KMS-11 (cell line): ENCODE data around the gene HOXA4.

Experiments used
- H2AFZ ChIP-seq: fragments of 200-600 bp; sonication (generic); 2 replicates; pipeline ENCODE4 v1.6.1; 2016; ENCODE audit warnings: antibody characterized with exemption, mixed run types, low read depth
- H3K27ac ChIP-seq: fragments of 200-600 bp; sonication (generic); 2 replicates; pipeline ENCODE4 v1.6.1; 2016; ENCODE audit warnings: mild to moderate bottlenecking, mixed run types
- H3K27me3 ChIP-seq: fragments of 200-600 bp; sonication (generic); 2 replicates; pipeline ENCODE4 v1.6.1; 2017; ENCODE audit warnings: mild to moderate bottlenecking, low read depth, mixed run types, moderate library complexity; ENCODE audit not compliant: insufficient read depth
- H3K36me3 ChIP-seq: fragments of 200-600 bp; sonication (generic); 2 replicates; pipeline ENCODE4 v1.6.1; 2017; ENCODE audit warnings: mild to moderate bottlenecking, mixed run types; ENCODE audit not compliant: insufficient read depth
- H3K4me1 ChIP-seq: fragments of 200-600 bp; sonication (generic); 2 replicates; pipeline ENCODE4 v1.6.1; 2016; ENCODE audit warnings: mild to moderate bottlenecking, low read depth, mixed run types; ENCODE audit not compliant: poor library complexity, severe bottlenecking
- H3K4me2 ChIP-seq: fragments of 200-600 bp; sonication (generic); 2 replicates; pipeline ENCODE4 v1.7.0; 2016; ENCODE audit warnings: mild to moderate bottlenecking, mixed run types
- H3K4me3 ChIP-seq: fragments of 200-600 bp; sonication (generic); IDR thresholded peaks from 2 replicates; pipeline ENCODE4 v1.6.1; 2017; ENCODE audit warnings: low read depth, low read length, mixed read lengths; ENCODE audit not compliant: insufficient read depth
- H3K79me2 ChIP-seq: fragments of 200-600 bp; sonication (generic); 2 replicates; pipeline ENCODE4 v1.6.1; 2016; ENCODE audit warnings: low read depth, mixed run types; ENCODE audit not compliant: insufficient read depth
- H3K9ac ChIP-seq: fragments of 200-600 bp; sonication (generic); 2 replicates; pipeline ENCODE4 v1.6.1; 2016; ENCODE audit warnings: mild to moderate bottlenecking, mixed run types
- H4K20me1 ChIP-seq: fragments of 200-600 bp; sonication (generic); 2 replicates; pipeline ENCODE4 v1.6.1; 2016; ENCODE audit warnings: mild to moderate bottlenecking, mixed run types; ENCODE audit not compliant: insufficient read depth
- TF ChIP-seq, protein P1 (sequence below): fragments of 200-600 bp; sonication (generic); conservative IDR thresholded peaks from 2 replicates; pipeline ENCODE4 v1.6.1; 2017; ENCODE audit warnings: low read depth, mild to moderate bottlenecking, antibody characterized with exemption, low read length, moderate library complexity, mixed read lengths

HOXA4 gene

DNA sequence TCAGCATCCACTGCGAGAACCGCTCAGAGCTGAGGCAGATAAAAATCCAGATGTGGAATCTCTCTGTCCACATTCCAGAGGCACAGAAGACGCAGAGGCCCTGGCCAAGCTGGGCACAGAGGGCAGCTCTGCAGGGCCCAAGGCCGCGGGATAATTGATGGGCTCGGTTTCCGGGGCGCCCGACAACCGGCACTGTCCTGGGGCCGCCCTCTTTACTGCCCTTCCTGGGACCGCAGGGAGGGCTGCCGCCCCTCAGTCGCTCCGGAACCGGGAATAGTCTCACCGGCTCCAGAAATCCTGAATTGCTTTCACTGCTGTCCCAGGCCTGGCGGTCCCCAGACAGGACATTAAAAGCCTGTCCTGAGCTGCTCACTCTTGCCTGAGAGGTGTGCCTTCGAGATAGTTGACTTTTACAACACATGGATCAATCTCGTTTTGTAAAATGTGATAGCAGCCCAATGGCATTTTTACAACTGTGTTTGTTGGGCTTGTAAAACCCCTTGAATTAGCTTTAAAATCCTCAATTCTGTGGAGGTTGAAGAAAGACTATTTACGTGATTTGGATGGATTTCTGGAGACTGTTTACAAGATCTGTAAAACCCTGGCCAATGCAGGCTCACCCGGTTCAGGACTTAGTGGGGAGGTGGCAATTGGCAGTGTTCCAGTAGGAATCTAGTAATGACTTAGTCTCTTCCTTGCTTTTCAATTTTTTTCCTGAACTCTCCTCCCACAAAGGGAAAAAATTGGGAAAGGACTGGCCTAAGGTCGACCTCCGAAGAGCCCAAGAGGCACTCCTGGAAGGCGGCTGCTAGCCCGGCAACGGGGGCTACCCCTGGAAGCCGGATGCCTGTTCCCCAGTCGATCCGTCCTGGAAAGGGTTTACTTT lies 18.4 kb upstream of the HOXA4 start:
- H2AFZ ChIP-seq = no peak overlapping the region
- no peak overlapping the region for H3K9ac ChIP-seq

DNA sequence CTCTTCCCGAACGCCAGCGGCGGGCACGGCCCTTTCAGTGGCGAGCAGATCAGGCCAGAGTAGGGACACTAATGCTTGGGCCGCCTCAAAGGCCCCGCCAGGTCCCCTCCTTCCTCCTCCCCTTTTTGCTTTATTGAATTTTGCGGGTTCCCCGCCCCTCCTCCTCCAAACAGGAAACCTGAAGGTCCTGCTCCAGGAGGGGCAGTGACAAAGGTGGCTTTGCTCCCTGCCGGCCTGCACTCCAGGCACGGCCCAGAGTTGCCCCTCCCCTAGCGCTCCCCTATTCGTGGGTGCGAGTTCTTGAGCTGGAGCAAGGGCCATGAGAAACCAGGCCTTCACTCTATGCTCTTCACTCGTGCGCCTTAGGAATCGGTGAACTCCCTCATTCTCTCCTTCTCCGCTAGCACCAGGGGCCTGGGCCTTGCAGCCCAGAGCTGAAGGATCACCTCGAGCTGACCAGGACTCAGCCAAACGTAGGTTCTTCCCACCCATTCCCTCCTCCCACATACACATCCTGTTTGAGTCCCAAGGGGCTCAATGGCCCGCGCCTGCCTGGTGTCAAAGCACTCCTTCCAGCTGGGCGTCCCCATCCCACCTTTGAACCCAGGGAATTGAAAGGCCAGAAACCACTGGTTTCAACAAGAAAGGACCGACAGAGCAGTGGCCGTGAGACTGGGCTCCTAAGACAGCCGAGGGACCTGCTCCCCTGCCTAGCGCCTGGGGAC lies 17.6 kb upstream of the HOXA4 start:
- Histone ChIP-seq H3K36me3 (no peaks in the 10 kb centered on the region), H3K27ac (no peak overlapping the region), H3K27me3 (no peaks in the 10 kb centered on the region), H4K20me1 (no peaks in the 10 kb centered on the region), H2AFZ (no peak overlapping the region), H3K4me1 (peaks cover 7% of the 10 kb centered on the region), H3K9ac (no peak overlapping the region), H3K4me3 (no peak overlapping the region), H3K79me2 (no peaks in the 10 kb centered on the region), H3K4me2 (no peak overlapping the region)
- TF ChIP-seq, protein P1, sequence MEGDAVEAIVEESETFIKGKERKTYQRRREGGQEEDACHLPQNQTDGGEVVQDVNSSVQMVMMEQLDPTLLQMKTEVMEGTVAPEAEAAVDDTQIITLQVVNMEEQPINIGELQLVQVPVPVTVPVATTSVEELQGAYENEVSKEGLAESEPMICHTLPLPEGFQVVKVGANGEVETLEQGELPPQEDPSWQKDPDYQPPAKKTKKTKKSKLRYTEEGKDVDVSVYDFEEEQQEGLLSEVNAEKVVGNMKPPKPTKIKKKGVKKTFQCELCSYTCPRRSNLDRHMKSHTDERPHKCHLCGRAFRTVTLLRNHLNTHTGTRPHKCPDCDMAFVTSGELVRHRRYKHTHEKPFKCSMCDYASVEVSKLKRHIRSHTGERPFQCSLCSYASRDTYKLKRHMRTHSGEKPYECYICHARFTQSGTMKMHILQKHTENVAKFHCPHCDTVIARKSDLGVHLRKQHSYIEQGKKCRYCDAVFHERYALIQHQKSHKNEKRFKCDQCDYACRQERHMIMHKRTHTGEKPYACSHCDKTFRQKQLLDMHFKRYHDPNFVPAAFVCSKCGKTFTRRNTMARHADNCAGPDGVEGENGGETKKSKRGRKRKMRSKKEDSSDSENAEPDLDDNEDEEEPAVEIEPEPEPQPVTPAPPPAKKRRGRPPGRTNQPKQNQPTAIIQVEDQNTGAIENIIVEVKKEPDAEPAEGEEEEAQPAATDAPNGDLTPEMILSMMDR = no peak

More for the DNA sequence above, 18.4 kb upstream of the HOXA4 start:
- no peak overlapping the region for H3K4me3 ChIP-seq
- H4K20me1 ChIP-seq = no peaks in the 10 kb centered on the region
- no peaks in the 10 kb centered on the region for H3K27me3 ChIP-seq
- no peak overlapping the region for H3K27ac ChIP-seq
- no peaks in the 10 kb centered on the region for H3K79me2 ChIP-seq
- TF ChIP-seq, protein P1 = no peak
- no peaks in the 10 kb centered on the region for H3K36me3 ChIP-seq
- peaks cover 7% of the 10 kb centered on the region for H3K4me1 ChIP-seq
- H3K4me2 ChIP-seq = peak overlapping the region; percentile 94; the same call in 1 of the 2 replicates

DNA sequence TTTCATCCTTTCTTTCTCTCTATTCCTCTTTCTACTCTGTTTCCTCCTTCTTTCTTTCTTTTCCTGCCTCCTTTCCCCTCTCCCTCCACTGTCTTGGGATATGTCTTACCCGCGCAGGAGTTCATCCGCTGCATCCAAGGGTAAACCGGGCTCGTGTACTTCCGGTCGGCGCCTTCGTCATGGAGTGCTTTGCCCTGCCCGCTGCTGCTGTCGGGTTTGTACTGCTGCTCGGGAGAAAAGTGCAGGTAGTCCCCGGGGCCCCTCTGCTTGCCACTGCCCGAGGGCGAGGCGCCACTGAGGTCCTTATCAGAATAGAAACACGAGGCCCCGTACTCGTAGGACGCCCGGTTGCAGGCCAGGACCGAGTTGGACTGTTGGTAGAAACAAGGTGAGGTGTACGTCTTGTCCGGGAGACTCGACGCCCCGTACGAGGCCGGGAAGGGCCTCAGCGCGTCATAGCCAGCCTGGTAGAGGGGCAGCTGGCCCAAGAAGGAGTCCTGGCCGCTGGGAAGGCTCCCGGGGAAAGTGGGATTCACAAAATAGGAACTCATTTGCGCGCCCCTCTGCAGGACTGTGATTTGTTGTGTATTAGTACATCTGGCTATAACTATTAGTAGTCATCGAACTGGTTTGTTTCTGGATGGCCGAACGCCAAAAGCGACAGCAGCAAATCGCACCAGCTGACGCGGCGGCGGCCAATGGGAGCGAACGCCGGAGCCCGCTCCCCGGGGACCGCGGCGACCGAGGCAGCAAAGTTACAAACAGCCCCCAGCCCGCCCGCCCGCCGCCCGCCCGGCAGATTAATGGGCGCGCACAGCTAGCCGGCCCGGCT lies 16.9 kb upstream of the HOXA4 start, which contains the start of gene HOXA6:
TSS of gene HOXA6 (minus strand) at position 576 of the 832 bp plus-strand sequence. CDS start at position 551, 25 bp downstream.
- no peaks in the 10 kb centered on the region for H3K27me3 ChIP-seq
- H3K4me3 ChIP-seq = no peak within 1 kb of the TSS
- H3K9ac ChIP-seq = no peak within 1 kb of the TSS
- TF ChIP-seq, protein P1 = no peak
- H3K4me2 ChIP-seq = no peak within 1 kb of the TSS
- H3K27ac ChIP-seq = no peak within 1 kb of the TSS
- no peak within 1 kb of the TSS for H2AFZ ChIP-seq
- no peaks in the 10 kb centered on the region for H4K20me1 ChIP-seq
- H3K36me3 ChIP-seq = no peaks in the 10 kb centered on the region
- peaks cover 7% of the 10 kb centered on the region for H3K4me1 ChIP-seq
- H3K79me2 ChIP-seq = no peaks in the 10 kb centered on the region

DNA sequence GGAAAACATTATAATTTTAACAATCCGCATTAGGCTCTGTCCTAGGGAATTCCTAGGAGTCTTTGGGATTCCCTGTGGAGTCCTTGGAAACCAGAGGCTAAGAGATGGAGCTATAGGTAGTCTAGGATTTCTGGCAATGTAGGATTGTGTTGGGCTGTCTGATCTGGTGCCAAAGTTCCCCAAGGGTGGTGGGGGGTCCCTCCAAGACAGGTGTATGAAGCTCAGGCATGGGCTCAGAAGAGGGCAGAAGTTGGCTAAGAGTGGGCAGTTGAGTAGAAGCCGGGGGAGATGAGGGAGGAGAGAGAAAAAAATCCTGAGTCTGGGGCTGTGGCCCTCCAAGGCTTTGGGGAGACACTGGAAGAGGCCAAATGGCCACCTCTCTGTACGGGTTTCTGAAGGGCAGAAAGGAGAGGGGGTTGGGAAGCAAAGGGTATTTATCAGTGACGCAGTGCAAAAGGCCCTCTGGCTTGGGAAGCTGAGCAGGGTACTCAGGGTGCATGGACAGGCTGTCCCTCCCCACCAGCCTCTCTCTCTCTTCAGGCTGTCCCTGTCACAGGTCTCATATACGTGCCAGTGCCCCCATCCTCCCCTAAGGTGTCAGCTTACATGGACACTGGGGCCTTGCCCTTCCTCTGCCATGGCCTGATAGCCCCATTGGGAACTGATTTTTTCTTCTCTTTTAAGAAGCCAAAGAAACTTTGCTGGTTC lies 16.1 kb upstream of the HOXA4 start:
- H3K4me3 ChIP-seq = no peak overlapping the region
- no peak overlapping the region for H3K4me2 ChIP-seq
- H3K4me1 ChIP-seq = peaks cover 7% of the 10 kb centered on the region
- H3K27me3 ChIP-seq = no peaks in the 10 kb centered on the region
- H4K20me1 ChIP-seq = no peaks in the 10 kb centered on the region
- H3K79me2 ChIP-seq = no peaks in the 10 kb centered on the region
- TF ChIP-seq, protein P1 = no peak
- no peaks in the 10 kb centered on the region for H3K36me3 ChIP-seq
- H3K9ac ChIP-seq = no peak overlapping the region
- H2AFZ ChIP-seq = no peak overlapping the region
- no peak overlapping the region for H3K27ac ChIP-seq
